WTC11 (cell line): ENCODE measurements around the gene OR6N1. TPM values are rescaled to one million over a fixed set of nuclear protein-coding genes. Genes with fewer than 3 reads are reported as not detected.

Experiments
- ATAC-seq: fragments of 200-7000 bp; cut with Tn5 transposase; 2 replicates; pipeline ENCODE4 v1.10.0; 2021; ENCODE audit warnings: mild to moderate bottlenecking, moderate library complexity
- CTCF ChIA-PET: fragments of 300-600 bp; sonication (Branson Sonifier 250); formaldehyde crosslinking; loops from one replicate; lab custom pipeline; 2021; ENCODE audit warnings: antibody characterized with exemption; lab: Charles Lee
- POLR2A ChIA-PET: fragments of 350-600 bp; sonication (Branson Sonifier 250); formaldehyde crosslinking; loops from one replicate; lab custom pipeline; 2021; ENCODE audit warnings: antibody characterized with exemption; lab: Charles Lee
- DNase-seq: peaks from one replicate; pipeline ENCODE4 v3.0.0; 2021; ENCODE audit warnings: low spot score
- H3K27ac Mint-ChIP-seq: 2 replicates; pipeline ENCODE4 v1.8.0; 2021; ENCODE audit warnings: mixed read lengths
- H3K27me3 Mint-ChIP-seq: 2 replicates; pipeline ENCODE4 v1.8.0; 2021; ENCODE audit warnings: low read depth, mild to moderate bottlenecking, moderate library complexity, mixed read lengths
- H3K36me3 Mint-ChIP-seq: 2 replicates; pipeline ENCODE4 v1.8.0; 2021; ENCODE audit warnings: mixed read lengths
- H3K4me1 Mint-ChIP-seq: 2 replicates; pipeline ENCODE4 v1.8.0; 2022; ENCODE audit warnings: mixed read lengths
- H3K4me3 Mint-ChIP-seq: 2 replicates; pipeline ENCODE4 v1.8.0; 2021; ENCODE audit warnings: mild to moderate bottlenecking, moderate library complexity, mixed read lengths
- H3K9me3 Mint-ChIP-seq: 2 replicates; pipeline ENCODE4 v1.8.0; 2021; ENCODE audit warnings: mixed read lengths
- AR ChIP-seq: fragments of 250-450 bp; sonication (Bioruptor Pico); IDR thresholded peaks from 2 replicates; pipeline ENCODE4 v1.9.0; 2021; ENCODE audit warnings: mild to moderate bottlenecking
- ATF3 ChIP-seq: sonication (generic); formaldehyde crosslinking; conservative IDR thresholded peaks from 2 replicates; pipeline ENCODE4 v1.8.1; 2022; ENCODE audit warnings: mild to moderate bottlenecking, missing genetic modification reagents
- CREM ChIP-seq: sonication (generic); formaldehyde crosslinking; IDR thresholded peaks from 2 replicates; pipeline ENCODE4 v1.8.1; 2022; ENCODE audit warnings: mild to moderate bottlenecking, missing genetic modification reagents, moderate library complexity
- CTCF ChIP-seq: fragments of 200-600 bp; IDR thresholded peaks from 2 replicates; pipeline ENCODE4 v1.8.0; 2022; ENCODE audit warnings: antibody characterized with exemption
- ELF4 ChIP-seq: sonication (generic); formaldehyde crosslinking; IDR thresholded peaks from 2 replicates; pipeline ENCODE4 v1.8.1; 2022; ENCODE audit warnings: low read depth, mild to moderate bottlenecking, moderate library complexity, missing genetic modification reagents
- MXD4 ChIP-seq: fragments of 250-450 bp; sonication (Bioruptor Pico); IDR thresholded peaks from 2 replicates; pipeline ENCODE4 v1.8.0; 2021; ENCODE audit warnings: mild to moderate bottlenecking, moderate library complexity, borderline replicate concordance
- NFYB ChIP-seq: sonication (generic); formaldehyde crosslinking; conservative IDR thresholded peaks from 2 replicates; pipeline ENCODE4 v1.8.0; 2022; ENCODE audit warnings: low read depth, missing genetic modification reagents
- NR2C2 ChIP-seq: sonication (generic); formaldehyde crosslinking; IDR thresholded peaks from 2 replicates; pipeline ENCODE4 v1.8.0; 2022; ENCODE audit warnings: mild to moderate bottlenecking, missing genetic modification reagents
- STAT6 ChIP-seq: sonication (generic); formaldehyde crosslinking; conservative IDR thresholded peaks from 2 replicates; pipeline ENCODE4 v1.8.1; 2023; ENCODE audit warnings: mild to moderate bottlenecking, low read depth, missing genetic modification reagents, moderate library complexity
- ZNF532 ChIP-seq: fragments of 250-450 bp; sonication (Bioruptor Pico); IDR thresholded peaks from 2 replicates; pipeline ENCODE4 v1.9.0; 2021; ENCODE audit warnings: mild to moderate bottlenecking, borderline replicate concordance
- total RNA-seq: library from RNA; stranded (reverse); gene quantifications from 3 replicates; pipeline ENCODE4 v1.2.3, GENCODE V29; 2021
- TF ChIP-seq, protein P1 (sequence below): sonication (generic); formaldehyde crosslinking; IDR thresholded peaks from 2 replicates; pipeline ENCODE4 v1.8.1; 2023; ENCODE audit warnings: mild to moderate bottlenecking, missing genetic modification reagents, moderate library complexity
- TF ChIP-seq, protein P2 (sequence below): sonication (generic); formaldehyde crosslinking; IDR thresholded peaks from 2 replicates; pipeline ENCODE4 v1.8.1; 2023; ENCODE audit warnings: mild to moderate bottlenecking, missing genetic modification reagents, borderline replicate concordance

OR6N1 gene
- total RNA-seq, 1 experiment from 2014 or later = not detected

GRCh38 chr1:158720620-158721019, 51.4 kb downstream of the OR6N1 start, which contains the start of gene OR6K3:
OR6K3 (minus strand) TSS chr1:158720720; CDS start chr1:158718115, 2,605 bp downstream.
- H3K4me3 Mint-ChIP-seq = no peak within 1 kb of the TSS
- H3K27me3 Mint-ChIP-seq = no peaks in the 10 kb centered on the region
- no peak within 1 kb of the TSS for H3K27ac Mint-ChIP-seq
- POLR2A ChIA-PET = no interaction called here
- DNase-seq (no peak), ATAC-seq (no peak)
- H3K9me3 Mint-ChIP-seq = no peaks in the 10 kb centered on the region
- H3K4me1 Mint-ChIP-seq = no peaks in the 10 kb centered on the region
- H3K36me3 Mint-ChIP-seq = no peaks in the 10 kb centered on the region
- TF ChIP-seq CTCF (no peak), ATF3 (CRISPR knock-in tag) (no peak), MXD4 (CRISPR knock-in tag) (no peak)
- CTCF ChIA-PET = no interaction called here

- no peak overlapping the region for H3K4me3 Mint-ChIP-seq
- POLR2A ChIA-PET = no interaction called here
- no peak for ATAC-seq
- CTCF ChIA-PET = no interaction called here
- H3K4me1 Mint-ChIP-seq = no peaks in the 10 kb centered on the region
- TF ChIP-seq ZNF532 = no peak
- TF ChIP-seq, protein P1, sequence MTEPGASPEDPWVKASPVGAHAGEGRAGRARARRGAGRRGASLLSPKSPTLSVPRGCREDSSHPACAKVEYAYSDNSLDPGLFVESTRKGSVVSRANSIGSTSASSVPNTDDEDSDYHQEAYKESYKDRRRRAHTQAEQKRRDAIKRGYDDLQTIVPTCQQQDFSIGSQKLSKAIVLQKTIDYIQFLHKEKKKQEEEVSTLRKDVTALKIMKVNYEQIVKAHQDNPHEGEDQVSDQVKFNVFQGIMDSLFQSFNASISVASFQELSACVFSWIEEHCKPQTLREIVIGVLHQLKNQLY (CRISPR knock-in tag) = no peak
- no peak for TF ChIP-seq STAT6 (CRISPR knock-in tag)
- TF ChIP-seq CREM = no peak
- no peak for TF ChIP-seq ELF4 (CRISPR knock-in tag)
- no peak for TF ChIP-seq AR (CRISPR knock-in tag)
- no peak for TF ChIP-seq NR2C2 (CRISPR knock-in tag)
- TF ChIP-seq, protein P2, sequence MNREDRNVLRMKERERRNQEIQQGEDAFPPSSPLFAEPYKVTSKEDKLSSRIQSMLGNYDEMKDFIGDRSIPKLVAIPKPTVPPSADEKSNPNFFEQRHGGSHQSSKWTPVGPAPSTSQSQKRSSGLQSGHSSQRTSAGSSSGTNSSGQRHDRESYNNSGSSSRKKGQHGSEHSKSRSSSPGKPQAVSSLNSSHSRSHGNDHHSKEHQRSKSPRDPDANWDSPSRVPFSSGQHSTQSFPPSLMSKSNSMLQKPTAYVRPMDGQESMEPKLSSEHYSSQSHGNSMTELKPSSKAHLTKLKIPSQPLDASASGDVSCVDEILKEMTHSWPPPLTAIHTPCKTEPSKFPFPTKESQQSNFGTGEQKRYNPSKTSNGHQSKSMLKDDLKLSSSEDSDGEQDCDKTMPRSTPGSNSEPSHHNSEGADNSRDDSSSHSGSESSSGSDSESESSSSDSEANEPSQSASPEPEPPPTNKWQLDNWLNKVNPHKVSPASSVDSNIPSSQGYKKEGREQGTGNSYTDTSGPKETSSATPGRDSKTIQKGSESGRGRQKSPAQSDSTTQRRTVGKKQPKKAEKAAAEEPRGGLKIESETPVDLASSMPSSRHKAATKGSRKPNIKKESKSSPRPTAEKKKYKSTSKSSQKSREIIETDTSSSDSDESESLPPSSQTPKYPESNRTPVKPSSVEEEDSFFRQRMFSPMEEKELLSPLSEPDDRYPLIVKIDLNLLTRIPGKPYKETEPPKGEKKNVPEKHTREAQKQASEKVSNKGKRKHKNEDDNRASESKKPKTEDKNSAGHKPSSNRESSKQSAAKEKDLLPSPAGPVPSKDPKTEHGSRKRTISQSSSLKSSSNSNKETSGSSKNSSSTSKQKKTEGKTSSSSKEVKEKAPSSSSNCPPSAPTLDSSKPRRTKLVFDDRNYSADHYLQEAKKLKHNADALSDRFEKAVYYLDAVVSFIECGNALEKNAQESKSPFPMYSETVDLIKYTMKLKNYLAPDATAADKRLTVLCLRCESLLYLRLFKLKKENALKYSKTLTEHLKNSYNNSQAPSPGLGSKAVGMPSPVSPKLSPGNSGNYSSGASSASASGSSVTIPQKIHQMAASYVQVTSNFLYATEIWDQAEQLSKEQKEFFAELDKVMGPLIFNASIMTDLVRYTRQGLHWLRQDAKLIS (CRISPR knock-in tag) = no peak
- TF ChIP-seq NFYB (CRISPR knock-in tag) = no peak
- H3K27me3 Mint-ChIP-seq = no peaks in the 10 kb centered on the region
- H3K9me3 Mint-ChIP-seq = no peaks in the 10 kb centered on the region
- H3K36me3 Mint-ChIP-seq = no peaks in the 10 kb centered on the region
- DNase-seq = no peak
- H3K27ac Mint-ChIP-seq = no peak overlapping the region
Observed at GRCh38 chr1:158719664-158720063, 52.3 kb downstream of the OR6N1 start.
